Activated T-helper 1 cell treated with anti-CD3 and anti-CD28 coated beads, Interleukin-12 subunit alpha, Interleukin-12 subunit beta, Interleukin-2, Interleukin-4 antibody, amounts not matched to agents 30 ng/mL and 10 ng/mL and 1 ng/mL, durations not matched to agents 14 hours and 24 hours and 36 hours (primary cell): ENCODE measurements around the gene POLN. TPM values are rescaled to one million over a fixed set of nuclear protein-coding genes. Genes with fewer than 3 reads are reported as not detected.
"Not testable (repeated sequence)": the region's sequence is repeated elsewhere in the genome, so short reads cannot be mapped to it uniquely, and the experiment has no call there.

ENCODE experiments used
- DNase-seq: peaks from one replicate; pipeline ENCODE4 v3.0.0; 2021; ENCODE audit warnings: low spot score
- H3K27ac Mint-ChIP-seq: one replicate; pipeline ENCODE4 v1.8.0; 2021; ENCODE audit warnings: mild to moderate bottlenecking, mixed read lengths
- H3K27me3 Mint-ChIP-seq: one replicate; pipeline ENCODE4 v1.8.0; 2022; ENCODE audit warnings: mild to moderate bottlenecking, moderate library complexity, mixed read lengths; ENCODE audit not compliant: insufficient read depth
- H3K36me3 Mint-ChIP-seq: one replicate; pipeline ENCODE4 v1.8.0; 2021; ENCODE audit warnings: low read depth, mixed read lengths
- H3K4me1 Mint-ChIP-seq: one replicate; pipeline ENCODE4 v1.8.0; 2021; ENCODE audit warnings: low read depth, mixed read lengths
- H3K4me3 Mint-ChIP-seq: one replicate; pipeline ENCODE4 v1.8.0; 2021; ENCODE audit warnings: mild to moderate bottlenecking, moderate library complexity, mixed read lengths
- H3K9me3 Mint-ChIP-seq: one replicate; pipeline ENCODE4 v1.8.0; 2021; ENCODE audit warnings: mixed read lengths
- intact Hi-C: fragments of 100-400 bp; cut with micrococcal nuclease; formaldehyde crosslinking; loops from one replicate; pipeline ENCODE4 v1.15.1; 2024
- total RNA-seq: library from RNA; stranded (reverse); gene quantifications from 2 replicates; pipeline ENCODE4 v1.2.3, GENCODE V29; 2022

Gene POLN
- total RNA-seq, 1 donor from 2014 or later, result 3.5 TPM

- intact Hi-C loops, result loop anchor here (1.0 to 5.0 kb wide), 4 partner anchors 33 to 705 kb away; no protein-coding TSS in a partner anchor
- H3K4me1 Mint-ChIP-seq, result peaks cover 7% of the 10 kb centered on the region
- peak overlapping the region; percentile 40 for H3K27ac Mint-ChIP-seq
These were observed 199.5 kb downstream of the POLN start for GRCh38 chr4:2042204-2042946.

DNA sequence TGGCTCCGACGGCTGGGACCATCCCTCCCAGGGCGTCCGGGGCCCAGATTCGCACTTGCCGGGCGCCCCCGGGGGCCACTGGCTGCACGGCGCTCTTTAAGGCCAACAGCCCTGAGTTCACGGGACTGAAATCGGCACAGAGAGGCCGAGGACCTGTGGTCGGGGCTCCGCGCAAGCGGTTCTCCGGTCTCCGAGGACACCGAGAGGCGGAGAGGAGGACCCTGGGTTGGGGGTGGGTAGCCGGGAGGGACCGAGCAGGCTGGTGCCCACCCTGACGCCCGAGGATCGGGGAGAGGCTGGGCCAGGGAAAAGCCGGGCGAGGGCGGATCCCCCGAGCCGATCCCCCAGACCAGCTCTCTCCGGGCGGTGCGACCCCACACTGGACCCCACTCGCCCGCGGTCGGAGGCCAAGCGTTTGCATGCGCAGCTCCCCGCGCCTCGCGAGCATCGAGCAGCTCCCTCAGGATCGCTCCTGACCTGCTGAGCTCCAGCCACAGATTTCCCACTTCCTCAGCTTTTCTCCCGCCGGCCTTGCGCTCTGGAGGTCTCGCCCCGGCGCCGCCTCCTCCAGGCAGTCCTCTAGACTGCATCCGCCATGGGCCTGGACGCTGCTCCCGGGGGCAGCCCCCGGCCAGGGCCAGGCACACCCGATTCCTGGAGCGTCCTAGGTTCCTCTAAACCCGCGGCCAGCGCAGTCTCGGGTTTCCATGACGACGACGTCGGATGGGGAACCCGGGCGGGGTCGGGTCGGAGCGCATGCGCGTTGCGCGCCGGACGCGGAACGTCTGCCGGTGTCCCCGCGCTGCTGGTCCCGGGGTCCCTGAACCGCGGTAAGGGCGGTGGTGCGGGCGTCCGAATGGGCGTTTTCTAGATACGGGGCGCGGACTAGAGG, 200.4 kb downstream of the POLN start:
- intact Hi-C loops, result loop anchor here (1.0 to 5.0 kb wide), 7 partner anchors 17 to 706 kb away; partner anchors contain the start of genes MXD4 and NAT8L
- no peak overlapping the region for H3K27ac Mint-ChIP-seq
- no peaks in the 10 kb centered on the region for H3K36me3 Mint-ChIP-seq
- peaks cover 7% of the 10 kb centered on the region for H3K4me1 Mint-ChIP-seq
- DNase-seq, result peak; percentile 87
- H3K4me3 Mint-ChIP-seq, result peak overlapping the region; percentile 84
- no peaks in the 10 kb centered on the region for H3K9me3 Mint-ChIP-seq
- peaks cover 31% of the 10 kb centered on the region for H3K27me3 Mint-ChIP-seq

More at GRCh38 chr4:2042204-2042946, 199.5 kb downstream of the POLN start:
- Mint-ChIP-seq H3K9me3 (no peaks in the 10 kb centered on the region), H3K4me3 (peak overlapping the region; percentile 80), H3K27me3 (peaks cover 23% of the 10 kb centered on the region), H3K36me3 (no peaks in the 10 kb centered on the region)
- peak; percentile 31 for DNase-seq

- H3K4me1 Mint-ChIP-seq, result peaks cover 7% of the 10 kb centered on the region
- DNase-seq, result no peak
- H3K4me3 Mint-ChIP-seq, result peak overlapping the region; percentile 75
- peaks cover 34% of the 10 kb centered on the region for H3K27me3 Mint-ChIP-seq
- intact Hi-C loops, result loop anchor here (1.0 to 5.0 kb wide), 6 partner anchors 18 to 707 kb away; partner anchors contain the start of genes MXD4 and NAT8L
- H3K27ac Mint-ChIP-seq, result no peak overlapping the region
- H3K36me3 Mint-ChIP-seq, result no peaks in the 10 kb centered on the region
- no peaks in the 10 kb centered on the region for H3K9me3 Mint-ChIP-seq
These were observed 201.3 kb downstream of the POLN start for GRCh38 chr4:2040391-2041238.

- no peaks in the 10 kb centered on the region for H3K36me3 Mint-ChIP-seq
- H3K27me3 Mint-ChIP-seq, result peaks cover 46% of the 10 kb centered on the region
- H3K9me3 Mint-ChIP-seq, result no peaks in the 10 kb centered on the region
- peaks cover 7% of the 10 kb centered on the region for H3K4me1 Mint-ChIP-seq
- intact Hi-C loops, result no loop called here
- no peak overlapping the region for H3K4me3 Mint-ChIP-seq
- H3K27ac Mint-ChIP-seq, result no peak overlapping the region
- no peak for DNase-seq
These were observed 205.1 kb downstream of the POLN start for GRCh38 chr4:2036866-2037265.

DNA sequence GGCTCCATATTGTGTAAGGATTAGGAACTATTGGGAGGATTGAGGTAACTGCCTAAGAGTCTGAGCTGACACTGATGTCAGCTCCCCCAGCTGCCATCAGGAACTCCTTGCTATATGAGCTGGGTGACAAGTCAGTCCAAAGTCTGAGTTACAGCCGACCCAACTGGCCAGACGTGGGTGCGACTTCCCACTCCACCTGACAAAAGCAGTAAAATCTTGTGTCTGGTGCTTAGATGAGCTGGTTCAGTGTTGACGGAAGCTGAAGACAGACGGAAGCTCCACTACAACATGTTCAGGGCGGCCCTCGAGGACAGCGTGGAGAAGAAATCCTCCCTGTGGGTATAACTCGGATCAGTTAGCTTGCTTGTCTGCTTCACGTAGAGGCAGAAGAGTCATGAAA, 205.6 kb downstream of the POLN start:
- Mint-ChIP-seq H3K27me3 (peaks cover 45% of the 10 kb centered on the region), H3K36me3 (no peaks in the 10 kb centered on the region), H3K27ac (no peak overlapping the region), H3K4me1 (peaks cover 7% of the 10 kb centered on the region), H3K9me3 (no peaks in the 10 kb centered on the region), H3K4me3 (no peak overlapping the region)
- DNase-seq, result no peak
- intact Hi-C loops, result no loop called here

GRCh38 chr4:2031161-2031560, 210.8 kb downstream of the POLN start:
- not testable (repeated sequence) for H3K36me3 Mint-ChIP-seq, H3K9me3 Mint-ChIP-seq
- H3K27me3 Mint-ChIP-seq, result peaks cover 41% of the 10 kb centered on the region

GRCh38 chr4:2027120-2027519, 214.8 kb downstream of the POLN start:
- H3K27me3 Mint-ChIP-seq, result peaks cover 49% of the 10 kb centered on the region
- H3K4me1 Mint-ChIP-seq, H3K36me3 Mint-ChIP-seq, H3K27ac Mint-ChIP-seq, intact Hi-C loops, H3K4me3 Mint-ChIP-seq, DNase-seq: not testable (repeated sequence)
- H3K9me3 Mint-ChIP-seq, result peaks cover 13% of the 10 kb centered on the region

More at GRCh38 chr4:2031161-2031560, 210.8 kb downstream of the POLN start:
- H3K4me3 Mint-ChIP-seq, DNase-seq, intact Hi-C loops, H3K4me1 Mint-ChIP-seq, H3K27ac Mint-ChIP-seq: not testable (repeated sequence)

GRCh38 chr4:2025817-2026216, 216.1 kb downstream of the POLN start:
- peaks cover 54% of the 10 kb centered on the region for H3K27me3 Mint-ChIP-seq
- peaks cover 13% of the 10 kb centered on the region for H3K9me3 Mint-ChIP-seq

GRCh38 chr4:2024683-2025082, 217.2 kb downstream of the POLN start:
- no peak overlapping the region for H3K27ac Mint-ChIP-seq
- H3K27me3 Mint-ChIP-seq, result peaks cover 54% of the 10 kb centered on the region
- no peaks in the 10 kb centered on the region for H3K4me1 Mint-ChIP-seq
- no peak for DNase-seq
- intact Hi-C loops, result no loop called here
- no peaks in the 10 kb centered on the region for H3K36me3 Mint-ChIP-seq
- H3K9me3 Mint-ChIP-seq, result peaks cover 13% of the 10 kb centered on the region
- no peak overlapping the region for H3K4me3 Mint-ChIP-seq

More at GRCh38 chr4:2025817-2026216, 216.1 kb downstream of the POLN start:
- H3K27ac Mint-ChIP-seq, result no peak overlapping the region
- H3K36me3 Mint-ChIP-seq, result no peaks in the 10 kb centered on the region
- no peak for DNase-seq
- intact Hi-C loops, result no loop called here
- H3K4me1 Mint-ChIP-seq, result no peaks in the 10 kb centered on the region
- no peak overlapping the region for H3K4me3 Mint-ChIP-seq

Other genes with a start within 250 kb of the POLN start
- 52.9 and 55.4 TPM in 2 replicates for gene NELFA, start 233.1 kb downstream of the POLN start, total RNA-seq
- gene NAT8L, start 182.8 kb downstream of the POLN start, total RNA-seq, result 7.4 and 8.0 TPM in 2 replicates
- gene HAUS3, start within 50 bp of the POLN start, total RNA-seq, result 19.2 and 19.9 TPM in 2 replicates
- gene MXD4, start 20.0 kb upstream of the POLN start, total RNA-seq, result 7.9 and 10.1 TPM in 2 replicates
- 4.6 and 5.1 TPM in 2 replicates for gene ZFYVE28, start 176.5 kb upstream of the POLN start, total RNA-seq
- gene CFAP99, start 176.8 kb upstream of the POLN start, total RNA-seq, result not detected in 2 replicates
- gene RNF4, start 227.0 kb upstream of the POLN start, total RNA-seq, result 93.7 and 112 TPM in 2 replicates